Endodermal cell (in vitro differentiated cells): Measurements from ENCODE around the gene ZNF592. TPM values are rescaled to one million over a fixed set of nuclear protein-coding genes. Genes with fewer than 3 reads are reported as not detected.
A peak's percentile ranks its signal among the peaks of the same experiment; 100 is the strongest.

ENCODE experiments used
- DNase-seq: peaks from one replicate; pipeline ENCODE4 v3.0.0-alpha.2; 2017
- H3K27ac ChIP-seq: 2 replicates; pipeline ENCODE4 v1.5.1; 2013; ENCODE audit warnings: mild to moderate bottlenecking, low read depth, low read length, moderate library complexity
- H3K27me3 ChIP-seq: 2 replicates; pipeline ENCODE4 v1.6.1; 2013; ENCODE audit warnings: mild to moderate bottlenecking, low read length, moderate library complexity; ENCODE audit not compliant: insufficient read depth, control insufficient read depth, poor library complexity, severe bottlenecking
- H3K36me3 ChIP-seq: 2 replicates; pipeline ENCODE4 v1.7.0; 2013; ENCODE audit warnings: mild to moderate bottlenecking, low read length, moderate library complexity; ENCODE audit not compliant: control insufficient read depth, insufficient read depth
- H3K4me1 ChIP-seq: one replicate; pipeline ENCODE4 v1.7.0; 2013; ENCODE audit warnings: low read length; ENCODE audit not compliant: control insufficient read depth, insufficient read depth
- H3K4me3 ChIP-seq: 2 replicates; pipeline ENCODE4 v1.5.1; 2013; ENCODE audit warnings: mild to moderate bottlenecking, low read length, moderate library complexity
- H3K9ac ChIP-seq: 2 replicates; pipeline ENCODE4 v1.6.1; 2013; ENCODE audit warnings: mild to moderate bottlenecking, low read length, moderate library complexity; ENCODE audit not compliant: poor library complexity, severe bottlenecking; ENCODE audit errors: extremely low read depth
- H3K9me3 ChIP-seq: 2 replicates; pipeline ENCODE4 v1.6.1; 2013; ENCODE audit warnings: mild to moderate bottlenecking, low read length, moderate library complexity; ENCODE audit not compliant: control insufficient read depth
- H3K27ac Mint-ChIP-seq: 2 replicates; pipeline ENCODE4 v1.8.0; 2020; ENCODE audit warnings: mixed read lengths
- H3K27me3 Mint-ChIP-seq: 2 replicates; pipeline ENCODE4 v1.8.0; 2021; ENCODE audit warnings: mild to moderate bottlenecking, mixed read lengths; ENCODE audit not compliant: insufficient read depth
- H3K36me3 Mint-ChIP-seq: 2 replicates; pipeline ENCODE4 v1.8.0; 2020; ENCODE audit warnings: low read depth, mixed read lengths
- H3K4me1 Mint-ChIP-seq: 2 replicates; pipeline ENCODE4 v1.8.0; 2020; ENCODE audit warnings: mixed read lengths
- H3K4me3 Mint-ChIP-seq: 2 replicates; pipeline ENCODE4 v1.8.0; 2020; ENCODE audit warnings: mild to moderate bottlenecking, moderate library complexity, mixed read lengths
- H3K9me3 Mint-ChIP-seq: 2 replicates; pipeline ENCODE4 v1.8.0; 2020; ENCODE audit warnings: mild to moderate bottlenecking, mixed read lengths
- CTCF ChIP-seq: fragments of 200-600 bp; sonication (generic); conservative IDR thresholded peaks from 2 replicates; pipeline ENCODE4 v1.5.0; 2021; ENCODE audit warnings: antibody characterized with exemption, mild to moderate bottlenecking
- WGBS, 2 experiments: methylation state at CpG; one replicate each; pipeline versions ENCODE4 v1.1.5 to v1.1.7; 2013; ENCODE audit warnings: missing lambda C conversion rate in 2 of 2, mixed read lengths in 1 of 2; ENCODE audit not compliant: insufficient coverage in 1 of 2, insufficient read length in 1 of 2; 5-methylcytosine and 5-hydroxymethylcytosine counted together
- total RNA-seq, 2 donors: library from RNA; stranded (reverse); fragmentation: NEBNext Ultra II Directional in 1 of 2; extraction: Animal tissue kit (Norgen Biotek cat#: 25700) in 1 of 2; gene quantifications; 2 replicates in 1 of 2; 3 replicates in 1 of 2; pipeline ENCODE4 v1.2.1, GENCODE V29; 2021

ZNF592 gene
- total RNA-seq, 2 donors from 2014 or later: 33.3 to 35.2 TPM

- Histone ChIP-seq H3K27me3 (no peaks in the 10 kb centered on the region), H3K36me3 (peaks cover 81% of the 10 kb centered on the region), H3K27ac (no peak overlapping the region), H3K9me3 (no peaks in the 10 kb centered on the region), H3K4me3 (no peak overlapping the region), H3K4me1 (peaks cover 16% of the 10 kb centered on the region), H3K9ac (no peak overlapping the region)
- Mint-ChIP-seq H3K9me3 (no peaks in the 10 kb centered on the region), H3K36me3 (peaks cover 79% of the 10 kb centered on the region), H3K27me3 (no peaks in the 10 kb centered on the region), H3K4me3 (no peak overlapping the region), H3K4me1 (peaks cover 7% of the 10 kb centered on the region), H3K27ac (peak overlapping the region; percentile 18)
- WGBS, 2 experiments: 85 to 100% methylated on average over 4 of the region's 4 CpGs
- TF ChIP-seq CTCF: no peak
- DNase-seq: peak; percentile 30
Measured at GRCh38 chr15:84834229-84834955, 86.0 kb downstream of the ZNF592 start.

GRCh38 chr15:84834969-84835368 lies 86.6 kb downstream of the ZNF592 start:
- no peak overlapping the region for H3K27ac Mint-ChIP-seq
- peaks cover 7% of the 10 kb centered on the region for H3K4me1 Mint-ChIP-seq
- no peaks in the 10 kb centered on the region for H3K9me3 ChIP-seq
- DNase-seq: no peak
- H3K4me3 Mint-ChIP-seq: no peak overlapping the region
- H3K27me3 Mint-ChIP-seq: no peaks in the 10 kb centered on the region
- H3K9ac ChIP-seq: no peak overlapping the region
- H3K36me3 Mint-ChIP-seq: peaks cover 79% of the 10 kb centered on the region
- no peaks in the 10 kb centered on the region for H3K27me3 ChIP-seq
- WGBS, 2 experiments: 91 to 95% methylated on average over 5 of the region's 5 CpGs
- H3K27ac ChIP-seq: no peak overlapping the region
- peaks cover 13% of the 10 kb centered on the region for H3K4me1 ChIP-seq
- TF ChIP-seq CTCF: no peak
- no peaks in the 10 kb centered on the region for H3K9me3 Mint-ChIP-seq
- peaks cover 81% of the 10 kb centered on the region for H3K36me3 ChIP-seq
- no peak overlapping the region for H3K4me3 ChIP-seq

- H3K9ac ChIP-seq: no peak overlapping the region
- DNase-seq: peak; percentile 13
- no peak overlapping the region for H3K4me3 ChIP-seq
- no peaks in the 10 kb centered on the region for H3K27me3 Mint-ChIP-seq
- H3K36me3 ChIP-seq: peaks cover 75% of the 10 kb centered on the region
- H3K4me1 ChIP-seq: peaks cover 13% of the 10 kb centered on the region
- TF ChIP-seq CTCF: no peak
- no peak overlapping the region for H3K27ac ChIP-seq
- H3K9me3 ChIP-seq: no peaks in the 10 kb centered on the region
- H3K4me1 Mint-ChIP-seq: peaks cover 7% of the 10 kb centered on the region
- H3K27ac Mint-ChIP-seq: peak overlapping the region; percentile 6
- H3K27me3 ChIP-seq: no peaks in the 10 kb centered on the region
- no peak overlapping the region for H3K4me3 Mint-ChIP-seq
- H3K9me3 Mint-ChIP-seq: no peaks in the 10 kb centered on the region
- H3K36me3 Mint-ChIP-seq: peaks cover 77% of the 10 kb centered on the region
- 93 to 96% methylated on average over 4 to 5 of the region's 5 CpGs for WGBS, 2 experiments
Measured at GRCh38 chr15:84835661-84836337, 87.4 kb downstream of the ZNF592 start.
